WTC11 (cell line): ENCODE results near the gene SBF1. TPM values are rescaled to one million over a fixed set of nuclear protein-coding genes. Genes with fewer than 3 reads are reported as not detected.

Experiments used
- ATAC-seq: fragments of 200-7000 bp; cut with Tn5 transposase; 2 replicates; pipeline ENCODE4 v1.10.0; 2021; ENCODE audit warnings: mild to moderate bottlenecking, moderate library complexity
- CTCF ChIA-PET: fragments of 300-600 bp; sonication (Branson Sonifier 250); formaldehyde crosslinking; loops from one replicate; lab custom pipeline; 2021; ENCODE audit warnings: antibody characterized with exemption; lab: Charles Lee
- POLR2A ChIA-PET: fragments of 350-600 bp; sonication (Branson Sonifier 250); formaldehyde crosslinking; loops from one replicate; lab custom pipeline; 2021; ENCODE audit warnings: antibody characterized with exemption; lab: Charles Lee
- DNase-seq: peaks from one replicate; pipeline ENCODE4 v3.0.0; 2021; ENCODE audit warnings: low spot score
- H3K27ac Mint-ChIP-seq: 2 replicates; pipeline ENCODE4 v1.8.0; 2021; ENCODE audit warnings: mixed read lengths
- H3K27me3 Mint-ChIP-seq: 2 replicates; pipeline ENCODE4 v1.8.0; 2021; ENCODE audit warnings: low read depth, mild to moderate bottlenecking, moderate library complexity, mixed read lengths
- H3K36me3 Mint-ChIP-seq: 2 replicates; pipeline ENCODE4 v1.8.0; 2021; ENCODE audit warnings: mixed read lengths
- H3K4me1 Mint-ChIP-seq: 2 replicates; pipeline ENCODE4 v1.8.0; 2022; ENCODE audit warnings: mixed read lengths
- H3K4me3 Mint-ChIP-seq: 2 replicates; pipeline ENCODE4 v1.8.0; 2021; ENCODE audit warnings: mild to moderate bottlenecking, moderate library complexity, mixed read lengths
- H3K9me3 Mint-ChIP-seq: 2 replicates; pipeline ENCODE4 v1.8.0; 2021; ENCODE audit warnings: mixed read lengths
- AR ChIP-seq: fragments of 250-450 bp; sonication (Bioruptor Pico); IDR thresholded peaks from 2 replicates; pipeline ENCODE4 v1.9.0; 2021; ENCODE audit warnings: mild to moderate bottlenecking
- ATF6 ChIP-seq: sonication (generic); formaldehyde crosslinking; IDR thresholded peaks from 2 replicates; pipeline ENCODE4 v1.8.1; 2023; ENCODE audit warnings: mild to moderate bottlenecking, missing genetic modification reagents
- CBFB ChIP-seq: sonication (generic); formaldehyde crosslinking; IDR thresholded peaks from 2 replicates; pipeline ENCODE4 v1.8.1; 2022; ENCODE audit warnings: mild to moderate bottlenecking, low read depth, missing genetic modification reagents
- CTCF ChIP-seq: fragments of 200-600 bp; IDR thresholded peaks from 2 replicates; pipeline ENCODE4 v1.8.0; 2022; ENCODE audit warnings: antibody characterized with exemption
- E2F5 ChIP-seq: sonication (generic); formaldehyde crosslinking; IDR thresholded peaks from 2 replicates; pipeline ENCODE4 v1.8.1; 2022; ENCODE audit warnings: mild to moderate bottlenecking, moderate library complexity, missing genetic modification reagents
- ELF4 ChIP-seq: sonication (generic); formaldehyde crosslinking; IDR thresholded peaks from 2 replicates; pipeline ENCODE4 v1.8.1; 2022; ENCODE audit warnings: low read depth, mild to moderate bottlenecking, moderate library complexity, missing genetic modification reagents
- EMX1 ChIP-seq: fragments of 250-450 bp; sonication (Bioruptor Pico); IDR thresholded peaks from 2 replicates; pipeline ENCODE4 v1.8.0; 2021; ENCODE audit warnings: mild to moderate bottlenecking
- ESRRA ChIP-seq: sonication (generic); formaldehyde crosslinking; IDR thresholded peaks from 2 replicates; pipeline ENCODE4 v1.8.1; 2022; ENCODE audit warnings: mild to moderate bottlenecking, missing genetic modification reagents, borderline replicate concordance
- GABPB1 ChIP-seq: sonication (generic); formaldehyde crosslinking; IDR thresholded peaks from 2 replicates; pipeline ENCODE4 v1.8.1; 2023; ENCODE audit warnings: mild to moderate bottlenecking, missing genetic modification reagents
- MXD4 ChIP-seq: fragments of 250-450 bp; sonication (Bioruptor Pico); IDR thresholded peaks from 2 replicates; pipeline ENCODE4 v1.8.0; 2021; ENCODE audit warnings: mild to moderate bottlenecking, moderate library complexity, borderline replicate concordance
- NR1H2 ChIP-seq: sonication (generic); formaldehyde crosslinking; IDR thresholded peaks from 2 replicates; pipeline ENCODE4 v1.9.0; 2021; ENCODE audit warnings: mild to moderate bottlenecking, moderate library complexity, missing genetic modification reagents
- PRRX2 ChIP-seq: fragments of 250-450 bp; sonication (Bioruptor Pico); IDR thresholded peaks from 2 replicates; pipeline ENCODE4 v1.8.0; 2021; ENCODE audit warnings: mild to moderate bottlenecking
- SMAD4 ChIP-seq: sonication (generic); formaldehyde crosslinking; IDR thresholded peaks from 2 replicates; pipeline ENCODE4 v1.8.0; 2022; ENCODE audit warnings: mild to moderate bottlenecking, missing genetic modification reagents
- SOX15 ChIP-seq: fragments of 250-450 bp; sonication (Bioruptor Pico); IDR thresholded peaks from 2 replicates; pipeline ENCODE4 v1.9.0; 2021; ENCODE audit warnings: mild to moderate bottlenecking
- TCF7 ChIP-seq: sonication (generic); formaldehyde crosslinking; IDR thresholded peaks from 2 replicates; pipeline ENCODE4 v1.8.0; 2022; ENCODE audit warnings: mild to moderate bottlenecking, low read depth, missing genetic modification reagents, moderate library complexity
- TEAD1 ChIP-seq: sonication (generic); formaldehyde crosslinking; IDR thresholded peaks from 2 replicates; pipeline ENCODE4 v1.8.0; 2022; ENCODE audit warnings: mild to moderate bottlenecking, missing genetic modification reagents
- USF1 ChIP-seq: sonication (generic); formaldehyde crosslinking; IDR thresholded peaks from 2 replicates; pipeline ENCODE4 v1.8.0; 2022; ENCODE audit warnings: mild to moderate bottlenecking, missing genetic modification reagents
- ZNF138 ChIP-seq: sonication (generic); formaldehyde crosslinking; conservative IDR thresholded peaks from 2 replicates; pipeline ENCODE4 v1.8.1; 2022; ENCODE audit warnings: mild to moderate bottlenecking, moderate library complexity, missing genetic modification reagents
- ZNF416 ChIP-seq: fragments of 250-450 bp; sonication (Bioruptor Pico); IDR thresholded peaks from 2 replicates; pipeline ENCODE4 v1.9.0; 2021; ENCODE audit warnings: mild to moderate bottlenecking, inconsistent platforms
- ZNF425 ChIP-seq: fragments of 250-450 bp; sonication (Bioruptor Pico); conservative IDR thresholded peaks from 2 replicates; pipeline ENCODE4 v1.9.0; 2021; ENCODE audit warnings: mild to moderate bottlenecking
- total RNA-seq: library from RNA; stranded (reverse); gene quantifications from 3 replicates; pipeline ENCODE4 v1.2.3, GENCODE V29; 2021
- TF ChIP-seq, protein P1 (sequence below): fragments of 250-450 bp; sonication (Bioruptor Pico); IDR thresholded peaks from 2 replicates; pipeline ENCODE4 v1.9.0; 2021; ENCODE audit warnings: moderate library complexity, mild to moderate bottlenecking, inconsistent platforms, borderline replicate concordance
- TF ChIP-seq, protein P2 (sequence below): sonication (generic); formaldehyde crosslinking; IDR thresholded peaks from 2 replicates; pipeline ENCODE4 v1.8.0; 2022; ENCODE audit warnings: mild to moderate bottlenecking, missing genetic modification reagents

Gene SBF1
- total RNA-seq, 1 experiment from 2014 or later = 108 TPM

GRCh38 chr22:50482107-50483074 is 7.6 kb upstream of the SBF1 start (continued):
- TF ChIP-seq, protein P1, sequence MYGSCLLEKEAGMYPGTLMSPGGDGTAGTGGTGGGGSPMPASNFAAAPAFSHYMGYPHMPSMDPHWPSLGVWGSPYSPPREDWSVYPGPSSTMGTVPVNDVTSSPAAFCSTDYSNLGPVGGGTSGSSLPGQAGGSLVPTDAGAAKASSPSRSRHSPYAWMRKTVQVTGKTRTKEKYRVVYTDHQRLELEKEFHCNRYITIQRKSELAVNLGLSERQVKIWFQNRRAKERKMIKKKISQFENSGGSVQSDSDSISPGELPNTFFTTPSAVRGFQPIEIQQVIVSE (CRISPR knock-in tag) = no peak
- TF ChIP-seq E2F5 (CRISPR knock-in tag) (no peak), USF1 (CRISPR knock-in tag) (peak; percentile 90), ZNF416 (CRISPR knock-in tag) (no peak), ATF6 (CRISPR knock-in tag) (no peak), TCF7 (CRISPR knock-in tag) (no peak), ZNF138 (no peak), CTCF (no peak), SMAD4 (CRISPR knock-in tag) (0 out of 2 replicates have a peak, but pooled peaks have one; percentile 2), ELF4 (CRISPR knock-in tag) (no peak), SOX15 (CRISPR knock-in tag) (no peak), ESRRA (no peak), CBFB (no peak)
- TF ChIP-seq, protein P2, sequence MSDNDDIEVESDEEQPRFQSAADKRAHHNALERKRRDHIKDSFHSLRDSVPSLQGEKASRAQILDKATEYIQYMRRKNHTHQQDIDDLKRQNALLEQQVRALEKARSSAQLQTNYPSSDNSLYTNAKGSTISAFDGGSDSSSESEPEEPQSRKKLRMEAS (CRISPR knock-in tag) = peak; percentile 50; the same call in 1 of the 2 replicates

- Mint-ChIP-seq H3K27ac (no peak within 1 kb of the TSS; the same call in 1 of the 2 replicates), H3K4me1 (peaks cover 15% of the 10 kb centered on the region), H3K36me3 (no peaks in the 10 kb centered on the region), H3K9me3 (no peaks in the 10 kb centered on the region), H3K27me3 (peaks cover 36% of the 10 kb centered on the region), H3K4me3 (peak within 1 kb of the TSS; percentile 74)
- DNase-seq (peak; percentile 87), ATAC-seq (peak; percentile 84)
- ChIA-PET POLR2A (no interaction called here), CTCF (interaction anchor here (0.6 to 1.0 kb wide), 4 partner anchors 9 to 214 kb away, joined by 3 to 6 read pairs (median 3); partner anchors contain the start of gene SCO2)
- no peak for TF ChIP-seq EMX1 (CRISPR knock-in tag)
- no peak for TF ChIP-seq MXD4 (CRISPR knock-in tag)
- no peak for TF ChIP-seq PRRX2 (CRISPR knock-in tag)
- TF ChIP-seq ZNF425 (CRISPR knock-in tag) = no peak
- TF ChIP-seq ESRRA = no peak
- no peak for TF ChIP-seq NR1H2 (CRISPR knock-in tag)
- TF ChIP-seq TEAD1 (CRISPR knock-in tag) = 0 out of 2 replicates have a peak, but pooled peaks have one; percentile 10
- no peak for TF ChIP-seq AR (CRISPR knock-in tag)
- peak; percentile 95 for TF ChIP-seq GABPB1 (CRISPR knock-in tag)
Measured at GRCh38 chr22:50481440-50482106, 6.7 kb upstream of the SBF1 start, which contains the start of gene ADM2. Gene ADM2, plus strand, starts transcription at chr22:50481543. Its CDS starts 305 bp downstream, at chr22:50481848.
